GM12878 (cell line): Measurements from ENCODE around the gene KMT2B. TPM values are rescaled to one million over a fixed set of nuclear protein-coding genes. Genes with fewer than 3 reads are reported as not detected.

Source experiments
- ATAC-seq: fragments of 200-7000 bp; cut with Tn5 transposase; 3 replicates; pipeline ENCODE4 v1.9.1; 2020; ENCODE audit warnings: mild to moderate bottlenecking, moderate library complexity
- BruUV-seq: library from RNA; stranded (reverse); fragments of 400-500 nt; replicated peaks from 2 replicates; lab custom pipeline; 2021; lab: Mats Ljungman, UMichigan
- CTCF ChIA-PET: fragments of 300-600 bp; sonication (Branson Sonifier 250); formaldehyde crosslinking; extraction: SDS; loops from one replicate; lab custom pipeline; 2021; ENCODE audit warnings: inconsistent platforms; lab: Yijun Ruan, JAX
- POLR2A ChIA-PET: fragments of 350-600 bp; formaldehyde crosslinking; extraction: SDS; loops from one replicate; lab custom pipeline; 2021; ENCODE audit warnings: inconsistent platforms; lab: Charles Lee
- RAD21 ChIA-PET: fragments of 300-600 bp; sonication (Branson Sonifier 250); formaldehyde crosslinking; loops from one replicate; lab custom pipeline; 2023; ENCODE audit warnings: antibody characterized with exemption; ENCODE audit not compliant: unreplicated experiment; lab: Charles Lee
- SMC1A ChIA-PET: fragments of 300-600 bp; sonication (Branson Sonifier 250); formaldehyde crosslinking; loops from one replicate; lab custom pipeline; 2023; ENCODE audit not compliant: unreplicated experiment, uncharacterized antibody; lab: Charles Lee
- DNase-seq: peaks from one replicate; pipeline ENCODE4 v3.0.0-alpha.2; 2011; ENCODE audit warnings: low read depth, low spot score
- FAIRE-seq: peaks from 3 replicates; lab custom pipeline; 2011; peaks lifted over from hg19 to GRCh38; lab: Jason Lieb, UNC
- H2AFZ ChIP-seq: 2 replicates; pipeline ENCODE4 v1.6.0; 2011; ENCODE audit warnings: low read depth, low read length, control low read depth; ENCODE audit not compliant: control insufficient read depth
- H3K27ac ChIP-seq: 2 replicates; pipeline ENCODE4 v1.5.1; 2011; ENCODE audit warnings: control low read depth; ENCODE audit not compliant: control insufficient read depth, insufficient read depth
- H3K27me3 ChIP-seq, 2 experiments: replicated peaks in 1 of 2; 2 replicates each; pipeline versions ENCODE4 v1.6.0 to v1.6.1; 2011; ENCODE audit warnings: low read length in 1 of 2; ENCODE audit not compliant: control insufficient read depth in 2 of 2, insufficient read depth in 2 of 2
- H3K36me3 ChIP-seq, 2 experiments: 2 replicates each; pipeline ENCODE4 v1.5.1; 2011; ENCODE audit warnings: low read length in 1 of 2; ENCODE audit not compliant: control insufficient read depth in 2 of 2, insufficient read depth in 2 of 2
- H3K4me1 ChIP-seq: 2 replicates; pipeline ENCODE4 v1.6.1; 2011; ENCODE audit warnings: mild to moderate bottlenecking, low read length, moderate library complexity, mixed read lengths; ENCODE audit not compliant: control insufficient read depth, insufficient read depth
- H3K4me2 ChIP-seq: 2 replicates; pipeline ENCODE4 v1.6.0; 2011; ENCODE audit warnings: control low read depth; ENCODE audit not compliant: control insufficient read depth, insufficient read depth
- H3K4me3 ChIP-seq: fragments of 200-600 bp; sonication (generic); 2 replicates; pipeline ENCODE4 v1.5.1; 2016
- H3K79me2 ChIP-seq: 2 replicates; pipeline ENCODE4 v1.6.0; 2011; ENCODE audit warnings: low read length; ENCODE audit not compliant: control insufficient read depth, insufficient read depth
- H3K9ac ChIP-seq: 2 replicates; pipeline ENCODE4 v1.8.0; 2011; ENCODE audit warnings: low read length, control low read depth, mixed read lengths; ENCODE audit not compliant: control insufficient read depth, insufficient read depth
- H3K9me3 ChIP-seq: replicated peaks from 3 replicates; pipeline ENCODE4 v1.5.1; 2011; ENCODE audit warnings: mild to moderate bottlenecking, low read length; ENCODE audit not compliant: control insufficient read depth, insufficient read depth
- H4K20me1 ChIP-seq: 2 replicates; pipeline ENCODE4 v1.6.0; 2011; ENCODE audit not compliant: control insufficient read depth, insufficient read depth
- BACH1 ChIP-seq: fragments of 450-650 bp; IDR thresholded peaks from 2 replicates; pipeline ENCODE4 v1.6.1; 2017; ENCODE audit warnings: mild to moderate bottlenecking, borderline replicate concordance
- FOXM1 ChIP-seq: IDR thresholded peaks from 2 replicates; pipeline ENCODE4 v1.6.1; 2012; ENCODE audit warnings: low read depth, mild to moderate bottlenecking, inconsistent platforms, low read length, moderate library complexity
- IKZF1 ChIP-seq: fragments of 450-650 bp; conservative IDR thresholded peaks from 2 replicates; pipeline ENCODE4 v1.6.1; 2017; ENCODE audit warnings: antibody characterized with exemption, mild to moderate bottlenecking
- PAX5 ChIP-seq: IDR thresholded peaks from 2 replicates; pipeline ENCODE4 v1.6.1; 2011; ENCODE audit warnings: low read depth, low read length, borderline replicate concordance
- RELA ChIP-seq: fragments of 450-650 bp; IDR thresholded peaks from 2 replicates; pipeline ENCODE4 v1.8.0; 2014; ENCODE audit warnings: borderline replicate concordance; ENCODE audit not compliant: partially characterized antibody
- STAT1 ChIP-seq: fragments of 450-650 bp; conservative IDR thresholded peaks from 2 replicates; pipeline ENCODE4 v1.6.1; 2014; ENCODE audit warnings: antibody characterized with exemption, mild to moderate bottlenecking
- ZBED1 ChIP-seq: IDR thresholded peaks from 2 replicates; pipeline ENCODE4 v1.6.1; 2016; ENCODE audit warnings: borderline replicate concordance
- ZNF622 ChIP-seq: fragments of 450-650 bp; IDR thresholded peaks from 2 replicates; pipeline ENCODE4 v1.6.1; 2017; ENCODE audit warnings: mild to moderate bottlenecking, inconsistent platforms
- WGBS: methylation state at CpG from one replicate; pipeline ENCODE4 v1.1.6; 2016; ENCODE audit warnings: low lambda C conversion rate; ENCODE audit not compliant: insufficient replicate concordance, insufficient coverage; ENCODE audit errors: missing lambda C conversion rate; 5-methylcytosine and 5-hydroxymethylcytosine counted together
- in situ Hi-C: fragments of 300-500 bp; cut with MboI; formaldehyde crosslinking; loops from 9 replicates; pipeline ENCODE4 v1.14.3; 2018; ENCODE audit warnings: mixed read lengths
- intact Hi-C: fragments of 100-400 bp; cut with micrococcal nuclease; formaldehyde crosslinking; loops from one replicate; pipeline ENCODE4 v1.14.2; 2022; ENCODE audit not compliant: unreplicated experiment
- polyA plus RNA-seq, 11 experiments: library from polyadenylated mRNA; depleted of rRNA in 4 of 11; unstranded in 6 of 11; stranded (reverse) in 5 of 11; fragments of >200 nt; fragmentation: Nextera tagmentation in 4 of 11; fragmentation: Illumina TruSeq in 1 of 11; extraction: Ambion mirVana in 4 of 11; extraction: Trizol in 1 of 11; gene quantifications; 1 replicate in 1 of 11; 2 replicates in 10 of 11; pipeline versions ENCODE4 v1.2.1 to v1.2.3, GENCODE V29; 2011 to 2016; ENCODE audit warnings: inconsistent platforms in 2 of 11, missing spikeins in 2 of 11, low read depth in 1 of 11
- total RNA-seq, 4 experiments: library from RNA; depleted of rRNA in 3 of 4; stranded (reverse); fragments of >200 nt in 3 of 4; fragmentation: Illumina TruSeq in 1 of 4; extraction: Trizol in 1 of 4; gene quantifications; 2 replicates each; pipeline versions ENCODE4 v1.2.1 to v1.2.3, GENCODE V29; 2013 to 2021

The KMT2B gene
- total and polyA plus RNA-seq, 10 of the 15 experiments (the other 5 are each of a cell fraction or from before 2014, with no cell fraction given): 0.71 to 35.6 (median 6.0) TPM

DNA sequence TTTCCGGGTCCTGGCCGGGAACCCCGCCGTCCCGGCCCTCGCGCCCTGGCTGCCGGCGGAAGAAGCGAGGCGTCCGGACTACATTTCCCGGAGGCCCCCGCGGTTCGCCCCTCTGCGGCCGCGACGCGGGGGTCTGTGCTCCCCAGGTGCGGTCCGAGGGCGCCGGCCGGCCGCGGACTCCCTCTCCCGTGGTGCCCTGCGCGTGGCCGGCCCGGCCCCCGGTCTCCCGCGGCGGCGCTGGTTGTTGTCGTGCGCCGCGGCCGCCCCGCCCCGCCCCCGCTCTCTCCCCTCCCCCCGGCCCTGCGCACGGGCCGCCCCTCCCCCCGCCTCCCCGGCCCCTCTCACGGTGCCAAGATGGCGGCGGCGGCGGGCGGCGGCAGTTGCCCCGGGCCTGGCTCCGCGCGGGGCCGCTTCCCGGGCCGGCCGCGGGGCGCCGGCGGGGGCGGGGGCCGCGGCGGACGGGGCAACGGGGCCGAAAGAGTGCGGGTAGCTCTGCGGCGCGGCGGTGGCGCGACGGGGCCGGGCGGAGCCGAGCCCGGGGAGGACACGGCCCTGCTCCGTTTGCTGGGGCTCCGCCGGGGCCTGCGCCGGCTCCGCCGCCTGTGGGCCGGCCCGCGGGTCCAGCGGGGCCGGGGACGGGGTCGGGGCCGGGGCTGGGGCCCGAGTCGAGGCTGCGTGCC, at the start of gene KMT2B (continued):
- TF ChIP-seq RELA (peak; percentile 45), IKZF1 (peak; percentile 91)

GRCh38 chr19:35669566-35669965, 48.2 kb upstream of the KMT2B start:
- 32% methylated on average over 6 of the region's 6 CpGs for WGBS
- H4K20me1 ChIP-seq: no peaks in the 10 kb centered on the region
- 0 out of 4 replicates have a peak, but pooled peaks cover 0 to 2% of the 10 kb centered on the region in 2 experiments for H3K36me3 ChIP-seq
- H3K79me2 ChIP-seq: no peaks in the 10 kb centered on the region
- RAD21 ChIA-PET: no interaction called here
- BruUV-seq: no TSS peak
- SMC1A ChIA-PET: no interaction called here
- H3K4me3 ChIP-seq: no peak overlapping the region
- H3K4me2 ChIP-seq: no peak overlapping the region
- H3K4me1 ChIP-seq: peaks cover 4% of the 10 kb centered on the region
- no peak for ATAC-seq
- no peak overlapping the region for H3K9ac ChIP-seq
- H3K27me3 ChIP-seq: no peaks in the 10 kb centered on the region
- H2AFZ ChIP-seq: no peak overlapping the region
- no peak overlapping the region for H3K27ac ChIP-seq
- CTCF ChIA-PET: interaction anchor here (0.6 kb wide), 1 partner anchor 86 kb away, joined by 3 read pairs; no protein-coding TSS in a partner anchor
- no peaks in the 10 kb centered on the region for H3K9me3 ChIP-seq
- no peak for FAIRE-seq
- no peak for DNase-seq
- in situ Hi-C loops (no loop called here), intact Hi-C loops (no loop called here)
- TF ChIP-seq PAX5: no peak
- TF ChIP-seq ZNF622: no peak
- TF ChIP-seq BACH1: no peak
- TF ChIP-seq ZBED1: no peak
- no peak for TF ChIP-seq FOXM1
- no peak for TF ChIP-seq STAT1
- POLR2A ChIA-PET: interaction anchor here (0.6 kb wide), 1 partner anchor 19 kb away, joined by 4 read pairs; no protein-coding TSS in a partner anchor
